AG04449 (cell line): ENCODE data around the gene TSPOAP1.

Experiments
- CTCF ChIA-PET: fragments of 350-600 bp; formaldehyde crosslinking; extraction: SDS; loops from one replicate; lab custom pipeline; 2021; ENCODE audit warnings: antibody characterized with exemption; lab: Yijun Ruan, JAX
- POLR2A ChIA-PET: fragments of 400-600, 350-600 bp; formaldehyde crosslinking; extraction: SDS; loops from one replicate; lab custom pipeline; 2020; ENCODE audit warnings: antibody characterized with exemption, inconsistent platforms; lab: Yijun Ruan, JAX
- DNase-seq: peaks from one replicate; pipeline ENCODE4 v3.0.0-alpha.2; 2010; ENCODE audit warnings: low read depth, low spot score
- H3K4me3 ChIP-seq: 2 replicates; pipeline ENCODE4 v1.5.1; 2011; ENCODE audit warnings: low read depth, mild to moderate bottlenecking, control low read depth, low read length
- TF ChIP-seq, protein P1 (sequence below): IDR thresholded peaks from one replicate; pipeline ENCODE4 v1.5.1; 2011; ENCODE audit warnings: mild to moderate bottlenecking, moderate library complexity, low read length, control low read depth, inconsistent platforms; ENCODE audit not compliant: insufficient read depth; ENCODE audit errors: missing control alignments

The TSPOAP1 gene

DNA sequence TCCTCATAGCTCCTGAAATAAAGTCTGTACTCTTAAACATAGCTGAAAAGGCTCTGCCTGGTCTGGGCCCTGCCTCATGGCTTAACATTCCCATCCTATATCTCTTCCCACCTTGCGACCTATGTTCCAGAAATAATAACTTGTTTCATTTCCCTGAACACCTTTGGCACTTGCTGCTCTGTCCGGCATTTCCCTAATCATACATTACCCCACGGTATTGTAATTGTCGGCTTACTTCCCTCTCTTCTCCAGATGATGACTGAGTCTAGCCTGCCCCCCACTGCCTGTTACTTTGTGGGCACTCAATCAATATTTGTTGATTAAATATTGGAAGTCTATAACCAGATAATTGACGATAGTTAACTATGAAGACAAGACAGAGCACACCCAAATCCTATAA is 46.7 kb upstream of the TSPOAP1 start:
- CTCF ChIA-PET, result no interaction called here
- POLR2A ChIA-PET, result no interaction called here

DNA sequence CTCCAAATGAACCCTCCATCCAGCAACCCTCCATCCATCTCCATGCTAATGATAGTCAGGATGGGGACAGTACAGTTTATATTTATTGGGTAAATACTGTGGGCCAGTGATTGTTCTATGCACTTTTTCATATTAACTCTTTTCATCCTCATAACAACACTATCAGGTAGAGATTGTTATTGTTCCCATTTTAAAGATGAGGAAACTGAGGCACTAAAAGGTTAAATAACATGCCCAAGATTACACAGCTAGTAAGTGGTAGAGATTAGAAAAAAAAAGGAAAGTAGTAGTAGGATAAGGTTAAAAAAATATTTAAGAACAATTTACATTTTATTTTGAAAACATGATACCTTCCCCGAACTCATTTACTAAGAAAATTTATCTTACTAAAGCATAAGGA is 45.3 kb upstream of the TSPOAP1 start:
- TF ChIP-seq, protein P1, sequence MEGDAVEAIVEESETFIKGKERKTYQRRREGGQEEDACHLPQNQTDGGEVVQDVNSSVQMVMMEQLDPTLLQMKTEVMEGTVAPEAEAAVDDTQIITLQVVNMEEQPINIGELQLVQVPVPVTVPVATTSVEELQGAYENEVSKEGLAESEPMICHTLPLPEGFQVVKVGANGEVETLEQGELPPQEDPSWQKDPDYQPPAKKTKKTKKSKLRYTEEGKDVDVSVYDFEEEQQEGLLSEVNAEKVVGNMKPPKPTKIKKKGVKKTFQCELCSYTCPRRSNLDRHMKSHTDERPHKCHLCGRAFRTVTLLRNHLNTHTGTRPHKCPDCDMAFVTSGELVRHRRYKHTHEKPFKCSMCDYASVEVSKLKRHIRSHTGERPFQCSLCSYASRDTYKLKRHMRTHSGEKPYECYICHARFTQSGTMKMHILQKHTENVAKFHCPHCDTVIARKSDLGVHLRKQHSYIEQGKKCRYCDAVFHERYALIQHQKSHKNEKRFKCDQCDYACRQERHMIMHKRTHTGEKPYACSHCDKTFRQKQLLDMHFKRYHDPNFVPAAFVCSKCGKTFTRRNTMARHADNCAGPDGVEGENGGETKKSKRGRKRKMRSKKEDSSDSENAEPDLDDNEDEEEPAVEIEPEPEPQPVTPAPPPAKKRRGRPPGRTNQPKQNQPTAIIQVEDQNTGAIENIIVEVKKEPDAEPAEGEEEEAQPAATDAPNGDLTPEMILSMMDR, result no peak
- CTCF ChIA-PET, result interaction anchor here (1.2 kb wide), 1 partner anchor 44 kb away, joined by 3 read pairs; the partner anchor contains the start of gene RNF43
- no peak overlapping the region for H3K4me3 ChIP-seq
- POLR2A ChIA-PET, result no interaction called here
- DNase-seq, result no peak

More for the DNA sequence above, 46.7 kb upstream of the TSPOAP1 start:
- TF ChIP-seq, protein P1, result no peak
- H3K4me3 ChIP-seq, result no peak overlapping the region
- no peak for DNase-seq

GRCh38 chr17:58373003-58373402 is 44.4 kb upstream of the TSPOAP1 start:
- ChIA-PET POLR2A (no interaction called here), CTCF (no interaction called here)
- H3K4me3 ChIP-seq, result no peak overlapping the region
- TF ChIP-seq, protein P1, result no peak
- no peak for DNase-seq

GRCh38 chr17:58371300-58371950 is 42.8 kb upstream of the TSPOAP1 start:
- TF ChIP-seq, protein P1, result no peak
- CTCF ChIA-PET, result interaction anchor here (1.0 kb wide), 2 partner anchors 46 to 54 kb away, joined by 3 read pairs; partner anchors contain the start of gene RNF43
- H3K4me3 ChIP-seq, result no peak overlapping the region
- POLR2A ChIA-PET, result no interaction called here
- DNase-seq, result no peak

DNA sequence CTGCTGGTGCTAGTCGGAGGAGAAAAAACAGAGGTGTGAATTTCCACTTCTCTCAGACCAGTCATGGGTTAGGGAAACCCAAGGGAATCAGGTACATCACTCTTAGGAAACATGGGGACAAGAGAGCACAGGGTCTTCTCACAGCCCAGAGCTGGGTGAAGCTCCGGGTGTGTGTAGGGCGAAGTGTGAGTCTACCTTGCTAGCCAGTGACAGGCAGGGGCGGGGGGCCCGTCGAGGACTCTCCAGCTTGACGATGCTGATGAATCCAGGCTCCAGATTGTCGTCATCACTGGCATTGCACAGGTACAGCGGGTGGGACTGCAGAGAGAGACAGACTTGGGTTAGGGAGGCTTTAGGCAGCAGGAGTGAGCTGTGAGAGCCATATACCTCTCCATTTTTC is 42.1 kb upstream of the TSPOAP1 start:
- TF ChIP-seq, protein P1, result no peak
- ChIA-PET CTCF (no interaction called here), POLR2A (no interaction called here)
- DNase-seq, result no peak
- H3K4me3 ChIP-seq, result no peak overlapping the region

DNA sequence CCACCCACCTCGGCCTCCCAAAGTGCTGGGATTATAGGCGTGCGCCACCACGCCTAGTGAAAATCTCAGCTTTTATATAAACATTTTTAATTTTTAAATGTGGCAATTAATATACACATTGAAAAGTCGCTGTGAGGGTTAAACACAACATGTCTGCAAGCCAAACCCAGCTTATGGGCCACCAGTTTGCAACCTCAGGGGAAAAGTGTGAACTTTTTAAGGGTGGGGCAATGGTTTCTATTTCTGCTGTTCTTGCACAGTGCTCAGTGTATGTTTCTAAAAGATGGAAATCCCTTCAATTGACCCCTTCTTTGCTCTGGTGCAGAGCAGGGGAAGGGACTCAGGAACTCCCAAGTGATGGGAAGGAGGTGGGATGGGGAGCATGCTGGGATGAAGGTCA is 41.7 kb upstream of the TSPOAP1 start:
- ChIA-PET POLR2A (no interaction called here), CTCF (interaction anchor here (1.3 kb wide), 1 partner anchor 48 kb away, joined by 3 read pairs; the partner anchor contains the start of gene RNF43)
- H3K4me3 ChIP-seq, result no peak overlapping the region
- TF ChIP-seq, protein P1, result no peak
- no peak for DNase-seq
